K562 (cell line): ENCODE data around the gene DSTYK. TPM values are rescaled to one million over a fixed set of nuclear protein-coding genes. Genes with fewer than 3 reads are reported as not detected.

ENCODE experiments used
- ARID1B ChIP-seq: fragments of 450-650 bp; IDR thresholded peaks from 2 replicates; pipeline ENCODE4 v1.6.1; 2016; ENCODE audit warnings: antibody characterized with exemption, mild to moderate bottlenecking, inconsistent platforms
- ETS2 ChIP-seq: IDR thresholded peaks from 2 replicates; pipeline ENCODE4 v1.6.1; 2016; ENCODE audit warnings: borderline replicate concordance, missing genetic modification characterization, mild to moderate bottlenecking, moderate library complexity, missing compliant biosample characterization; ENCODE audit not compliant: poor library complexity, severe bottlenecking
- ETV6 ChIP-seq, 3 experiments: fragments of 150-350 bp in 1 of 3; sonication (generic) in 1 of 3; formaldehyde crosslinking in 1 of 3; IDR thresholded peaks; 2 replicates each; pipeline versions ENCODE4 v1.6.1 to v1.8.0; 2014 to 2022; ENCODE audit warnings: borderline replicate concordance in 2 of 3, low read depth in 2 of 3, antibody characterized with exemption in 1 of 3, low read length in 1 of 3, mild to moderate bottlenecking in 1 of 3, missing genetic modification reagents in 1 of 3
- KLF13 ChIP-seq: fragments of 450-650 bp; IDR thresholded peaks from 2 replicates; pipeline ENCODE4 v1.6.1; 2016; ENCODE audit warnings: missing genetic modification characterization, low read depth, mild to moderate bottlenecking, missing compliant biosample characterization, moderate library complexity, borderline replicate concordance
- MTA3 ChIP-seq: fragments of 450-650 bp; formaldehyde crosslinking; IDR thresholded peaks from 2 replicates; pipeline ENCODE4 v1.6.1; 2017; ENCODE audit warnings: mild to moderate bottlenecking, borderline replicate concordance
- MYNN ChIP-seq, 2 experiments: sonication (generic); formaldehyde crosslinking in 1 of 2; IDR thresholded peaks; 2 replicates each; pipeline versions ENCODE4 v1.5.0 to v1.6.1; 2016 to 2020; ENCODE audit warnings: antibody characterized with exemption in 1 of 2, missing genetic modification reagents in 1 of 2
- polyA plus RNA-seq, 8 experiments: library from polyadenylated mRNA; depleted of rRNA in 4 of 8; stranded (reverse) in 5 of 8; unstranded in 3 of 8; fragments of >200 nt; fragmentation: Nextera tagmentation in 2 of 8; fragmentation: Illumina TruSeq in 1 of 8; extraction: Ambion mirVana in 2 of 8; extraction: Trizol in 1 of 8; gene quantifications; 2 replicates each; pipeline versions ENCODE4 v1.2.1 to v1.2.3, GENCODE V29; 2011 to 2014; ENCODE audit warnings: inconsistent platforms in 1 of 8, missing spikeins in 1 of 8
- total RNA-seq, 7 experiments: library from RNA; depleted of rRNA in 6 of 7; stranded (reverse); fragments of >200 nt in 6 of 7; fragmentation: Illumina TruSeq in 2 of 7; extraction: Trizol in 2 of 7; gene quantifications; 2 replicates each; pipeline versions ENCODE4 v1.2.1 to v1.2.3, GENCODE V29; 2011 to 2021; ENCODE audit warnings: low replicate concordance in 1 of 7
- TF ChIP-seq, protein P1 (sequence below): IDR thresholded peaks from 2 replicates; pipeline ENCODE4 v1.6.1; 2011; ENCODE audit not compliant: insufficient read length; ENCODE audit errors: extremely low read depth
- TF ChIP-seq, protein P2 (sequence below): fragments of 250-450 bp; sonication (Bioruptor Pico); IDR thresholded peaks from 2 replicates; pipeline ENCODE4 v1.4.0; 2020; ENCODE audit warnings: borderline replicate concordance
- TF ChIP-seq, protein P3 (sequence below): fragments of 450-650 bp; IDR thresholded peaks from 2 replicates; pipeline ENCODE4 v1.6.1; 2017; ENCODE audit warnings: antibody characterized with exemption, mild to moderate bottlenecking
- TF ChIP-seq, protein P4 (sequence below): fragments of 450-650 bp; IDR thresholded peaks from 2 replicates; pipeline ENCODE4 v1.6.1; 2018; ENCODE audit not compliant: partially characterized antibody
- TF ChIP-seq, protein P5 (sequence below): fragments of 450-650 bp; IDR thresholded peaks from 2 replicates; pipeline ENCODE4 v1.6.1; 2016; ENCODE audit warnings: antibody characterized with exemption

Gene DSTYK
- total and polyA plus RNA-seq, 9 of the 15 experiments (the other 6 are each of a cell fraction or from before 2014, with no cell fraction given) = 4.2 to 7.1 (median 6.2) TPM

DNA sequence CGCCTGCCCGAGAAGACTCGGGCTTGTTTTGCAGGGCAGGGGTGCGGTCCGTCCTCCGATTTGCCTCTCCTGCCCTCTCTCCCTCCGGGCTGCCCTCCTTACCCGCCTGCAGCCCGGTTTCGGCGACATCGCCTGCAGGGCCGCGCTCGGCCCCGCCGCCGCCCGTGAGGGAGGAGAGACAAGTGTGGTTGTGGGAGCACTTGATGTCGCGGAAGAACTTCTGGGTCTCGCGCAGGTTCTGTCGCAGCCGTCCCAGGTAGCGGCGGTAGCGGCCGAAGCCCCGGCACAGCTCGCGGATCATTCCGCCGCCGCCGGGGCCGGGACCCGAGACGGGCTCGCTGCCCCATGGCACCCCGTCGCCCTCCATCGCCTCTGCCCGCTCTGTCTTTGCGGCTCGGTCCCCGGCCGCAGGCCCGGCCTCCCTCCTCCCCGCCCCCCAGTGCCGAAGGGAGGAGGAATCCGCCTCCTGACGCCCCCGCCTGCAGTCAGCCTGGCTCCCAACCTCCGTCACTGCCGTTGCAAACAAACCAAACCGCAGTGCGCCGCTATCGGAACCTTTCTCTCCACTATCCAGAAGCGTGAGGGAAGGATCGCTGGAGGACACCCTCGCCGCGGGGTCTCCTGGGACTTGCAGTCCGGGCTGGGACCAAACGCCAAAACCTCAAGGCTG, at the start of gene DSTYK (continued):
- TF ChIP-seq, protein P1, sequence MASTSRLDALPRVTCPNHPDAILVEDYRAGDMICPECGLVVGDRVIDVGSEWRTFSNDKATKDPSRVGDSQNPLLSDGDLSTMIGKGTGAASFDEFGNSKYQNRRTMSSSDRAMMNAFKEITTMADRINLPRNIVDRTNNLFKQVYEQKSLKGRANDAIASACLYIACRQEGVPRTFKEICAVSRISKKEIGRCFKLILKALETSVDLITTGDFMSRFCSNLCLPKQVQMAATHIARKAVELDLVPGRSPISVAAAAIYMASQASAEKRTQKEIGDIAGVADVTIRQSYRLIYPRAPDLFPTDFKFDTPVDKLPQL = no peak
- peak; percentile 94 for TF ChIP-seq MTA3
- peak in 1 of 2 experiments; percentile 53; a peak in 1 of 4 replicates for TF ChIP-seq ETV6 (IDR thresholded peaks at IDR 0.05; ENCODE audit: borderline replicate concordance in 1 of 2, low read depth in 2 of 2, low read length in 1 of 2)
- no peak for TF ChIP-seq ETV6 (CRISPR knock-in tag; IDR thresholded peaks at IDR 0.05; ENCODE audit: borderline replicate concordance)
- TF ChIP-seq, protein P2, sequence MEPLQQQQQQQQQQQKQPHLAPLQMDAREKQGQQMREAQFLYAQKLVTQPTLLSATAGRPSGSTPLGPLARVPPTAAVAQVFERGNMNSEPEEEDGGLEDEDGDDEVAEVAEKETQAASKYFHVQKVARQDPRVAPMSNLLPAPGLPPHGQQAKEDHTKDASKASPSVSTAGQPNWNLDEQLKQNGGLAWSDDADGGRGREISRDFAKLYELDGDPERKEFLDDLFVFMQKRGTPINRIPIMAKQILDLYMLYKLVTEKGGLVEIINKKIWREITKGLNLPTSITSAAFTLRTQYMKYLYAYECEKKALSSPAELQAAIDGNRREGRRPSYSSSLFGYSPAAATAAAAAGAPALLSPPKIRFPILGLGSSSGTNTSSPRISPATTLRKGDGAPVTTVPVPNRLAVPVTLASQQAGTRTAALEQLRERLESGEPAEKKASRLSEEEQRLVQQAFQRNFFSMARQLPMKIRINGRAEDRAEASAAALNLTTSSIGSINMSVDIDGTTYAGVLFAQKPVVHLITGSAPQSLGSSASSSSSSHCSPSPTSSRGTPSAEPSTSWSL = peak; percentile 41; the same call in 1 of the 2 replicates
- TF ChIP-seq, protein P3, sequence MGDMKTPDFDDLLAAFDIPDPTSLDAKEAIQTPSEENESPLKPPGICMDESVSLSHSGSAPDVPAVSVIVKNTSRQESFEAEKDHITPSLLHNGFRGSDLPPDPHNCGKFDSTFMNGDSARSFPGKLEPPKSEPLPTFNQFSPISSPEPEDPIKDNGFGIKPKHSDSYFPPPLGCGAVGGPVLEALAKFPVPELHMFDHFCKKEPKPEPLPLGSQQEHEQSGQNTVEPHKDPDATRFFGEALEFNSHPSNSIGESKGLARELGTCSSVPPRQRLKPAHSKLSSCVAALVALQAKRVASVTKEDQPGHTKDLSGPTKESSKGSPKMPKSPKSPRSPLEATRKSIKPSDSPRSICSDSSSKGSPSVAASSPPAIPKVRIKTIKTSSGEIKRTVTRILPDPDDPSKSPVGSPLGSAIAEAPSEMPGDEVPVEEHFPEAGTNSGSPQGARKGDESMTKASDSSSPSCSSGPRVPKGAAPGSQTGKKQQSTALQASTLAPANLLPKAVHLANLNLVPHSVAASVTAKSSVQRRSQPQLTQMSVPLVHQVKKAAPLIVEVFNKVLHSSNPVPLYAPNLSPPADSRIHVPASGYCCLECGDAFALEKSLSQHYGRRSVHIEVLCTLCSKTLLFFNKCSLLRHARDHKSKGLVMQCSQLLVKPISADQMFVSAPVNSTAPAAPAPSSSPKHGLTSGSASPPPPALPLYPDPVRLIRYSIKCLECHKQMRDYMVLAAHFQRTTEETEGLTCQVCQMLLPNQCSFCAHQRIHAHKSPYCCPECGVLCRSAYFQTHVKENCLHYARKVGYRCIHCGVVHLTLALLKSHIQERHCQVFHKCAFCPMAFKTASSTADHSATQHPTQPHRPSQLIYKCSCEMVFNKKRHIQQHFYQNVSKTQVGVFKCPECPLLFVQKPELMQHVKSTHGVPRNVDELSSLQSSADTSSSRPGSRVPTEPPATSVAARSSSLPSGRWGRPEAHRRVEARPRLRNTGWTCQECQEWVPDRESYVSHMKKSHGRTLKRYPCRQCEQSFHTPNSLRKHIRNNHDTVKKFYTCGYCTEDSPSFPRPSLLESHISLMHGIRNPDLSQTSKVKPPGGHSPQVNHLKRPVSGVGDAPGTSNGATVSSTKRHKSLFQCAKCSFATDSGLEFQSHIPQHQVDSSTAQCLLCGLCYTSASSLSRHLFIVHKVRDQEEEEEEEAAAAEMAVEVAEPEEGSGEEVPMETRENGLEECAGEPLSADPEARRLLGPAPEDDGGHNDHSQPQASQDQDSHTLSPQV = peak; percentile 82; the same call in 1 of the 2 replicates
- peak; percentile 83 for TF ChIP-seq KLF13 (tag)
- TF ChIP-seq, protein P4, sequence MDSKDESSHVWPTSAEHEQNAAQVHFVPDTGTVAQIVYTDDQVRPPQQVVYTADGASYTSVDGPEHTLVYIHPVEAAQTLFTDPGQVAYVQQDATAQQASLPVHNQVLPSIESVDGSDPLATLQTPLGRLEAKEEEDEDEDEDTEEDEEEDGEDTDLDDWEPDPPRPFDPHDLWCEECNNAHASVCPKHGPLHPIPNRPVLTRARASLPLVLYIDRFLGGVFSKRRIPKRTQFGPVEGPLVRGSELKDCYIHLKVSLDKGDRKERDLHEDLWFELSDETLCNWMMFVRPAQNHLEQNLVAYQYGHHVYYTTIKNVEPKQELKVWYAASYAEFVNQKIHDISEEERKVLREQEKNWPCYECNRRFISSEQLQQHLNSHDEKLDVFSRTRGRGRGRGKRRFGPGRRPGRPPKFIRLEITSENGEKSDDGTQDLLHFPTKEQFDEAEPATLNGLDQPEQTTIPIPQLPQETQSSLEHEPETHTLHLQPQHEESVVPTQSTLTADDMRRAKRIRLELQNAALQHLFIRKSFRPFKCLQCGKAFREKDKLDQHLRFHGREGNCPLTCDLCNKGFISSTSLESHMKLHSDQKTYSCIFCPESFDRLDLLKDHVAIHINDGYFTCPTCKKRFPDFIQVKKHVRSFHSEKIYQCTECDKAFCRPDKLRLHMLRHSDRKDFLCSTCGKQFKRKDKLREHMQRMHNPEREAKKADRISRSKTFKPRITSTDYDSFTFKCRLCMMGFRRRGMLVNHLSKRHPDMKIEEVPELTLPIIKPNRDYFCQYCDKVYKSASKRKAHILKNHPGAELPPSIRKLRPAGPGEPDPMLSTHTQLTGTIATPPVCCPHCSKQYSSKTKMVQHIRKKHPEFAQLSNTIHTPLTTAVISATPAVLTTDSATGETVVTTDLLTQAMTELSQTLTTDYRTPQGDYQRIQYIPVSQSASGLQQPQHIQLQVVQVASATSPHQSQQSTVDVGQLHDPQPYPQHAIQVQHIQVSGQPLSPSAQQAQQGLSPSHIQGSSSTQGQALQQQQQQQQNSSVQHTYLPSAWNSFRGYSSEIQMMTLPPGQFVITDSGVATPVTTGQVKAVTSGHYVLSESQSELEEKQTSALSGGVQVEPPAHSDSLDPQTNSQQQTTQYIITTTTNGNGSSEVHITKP = peak; percentile 64
- TF ChIP-seq ARID1B = peak; percentile 69
- TF ChIP-seq, protein P5, sequence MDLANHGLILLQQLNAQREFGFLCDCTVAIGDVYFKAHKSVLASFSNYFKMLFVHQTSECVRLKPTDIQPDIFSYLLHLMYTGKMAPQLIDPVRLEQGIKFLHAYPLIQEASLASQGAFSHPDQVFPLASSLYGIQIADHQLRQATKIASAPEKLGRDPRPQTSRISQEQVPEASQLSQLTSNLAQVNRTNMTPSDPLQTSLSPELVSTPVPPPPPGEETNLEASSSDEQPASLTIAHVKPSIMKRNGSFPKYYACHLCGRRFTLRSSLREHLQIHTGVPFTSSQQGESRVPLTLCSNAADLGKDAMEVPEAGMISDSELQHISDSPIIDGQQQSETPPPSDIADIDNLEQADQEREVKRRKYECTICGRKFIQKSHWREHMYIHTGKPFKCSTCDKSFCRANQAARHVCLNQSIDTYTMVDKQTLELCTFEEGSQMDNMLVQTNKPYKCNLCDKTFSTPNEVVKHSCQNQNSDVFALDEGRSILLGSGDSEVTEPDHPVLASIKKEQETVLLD = peak; percentile 77; the same call in 1 of the 2 replicates
- TF ChIP-seq MYNN (IDR thresholded peaks at IDR 0.05) = peak; percentile 85; the same call in 1 of the 2 replicates
- TF ChIP-seq MYNN (CRISPR knock-in tag; IDR thresholded peaks at IDR 0.05) = no peak
- TF ChIP-seq ETS2 (tag) = peak; percentile 20
